Liver (tissue), 9 donors: ENCODE data around the gene ENO3. TPM values are rescaled to one million over a fixed set of nuclear protein-coding genes. Genes with fewer than 3 reads are reported as not detected.
A peak's percentile ranks its signal among the peaks of the same experiment; 100 is the strongest.

Experiments
- DNase-seq: peaks from one replicate; pipeline ENCODE4 v3.0.0-alpha.2; 2017; ENCODE audit warnings: low spot score
- H3K27ac ChIP-seq, 2 donors: one replicate each; pipeline ENCODE4 v1.7.0; 2013; ENCODE audit warnings: inconsistent platforms in 2 of 2, low read length in 2 of 2, control low read depth in 1 of 2, low read depth in 1 of 2, mild to moderate bottlenecking in 1 of 2
- H3K27me3 ChIP-seq, 4 donors: one replicate each; pipeline versions ENCODE4 v1.6.1 to v1.7.0; 2013; ENCODE audit warnings: low read length in 3 of 4, inconsistent platforms in 1 of 4, mild to moderate bottlenecking in 1 of 4, moderate library complexity in 1 of 4; ENCODE audit not compliant: control insufficient read depth in 4 of 4, insufficient read depth in 4 of 4
- H3K36me3 ChIP-seq, 4 donors: one replicate each; pipeline versions ENCODE4 v1.6.1 to v1.7.0; 2013; ENCODE audit warnings: low read length in 3 of 4, mild to moderate bottlenecking in 3 of 4, low read depth in 1 of 4, moderate library complexity in 1 of 4; ENCODE audit not compliant: control insufficient read depth in 4 of 4, insufficient read depth in 3 of 4
- H3K4me1 ChIP-seq, 4 donors: one replicate each; pipeline versions ENCODE4 v1.6.1 to v1.7.0; 2013; ENCODE audit warnings: low read length in 3 of 4, mild to moderate bottlenecking in 3 of 4, moderate library complexity in 1 of 4; ENCODE audit not compliant: control insufficient read depth in 4 of 4, insufficient read depth in 4 of 4
- H3K4me3 ChIP-seq, 3 donors: one replicate each; pipeline versions ENCODE4 v1.6.1 to v1.7.0; 2013; ENCODE audit warnings: low read length in 3 of 3, control low read depth in 1 of 3, low read depth in 1 of 3, mild to moderate bottlenecking in 1 of 3
- H3K9ac ChIP-seq, 2 donors: one replicate each; pipeline ENCODE4 v1.7.0; 2013; ENCODE audit warnings: low read length in 2 of 2, mild to moderate bottlenecking in 2 of 2, moderate library complexity in 2 of 2, control low read depth in 1 of 2, low read depth in 1 of 2
- H3K9me3 ChIP-seq, 4 donors: one replicate each; pipeline versions ENCODE4 v1.6.1 to v1.7.0; 2013; ENCODE audit warnings: low read length in 3 of 4; ENCODE audit not compliant: control insufficient read depth in 4 of 4
- ATF3 ChIP-seq: IDR thresholded peaks from 2 replicates; pipeline ENCODE4 v1.6.1; 2016; ENCODE audit warnings: antibody characterized with exemption
- CTCF ChIP-seq: fragments of 150-350 bp; IDR thresholded peaks from 2 replicates; pipeline ENCODE4 v1.5.1; 2017; ENCODE audit warnings: improper control_type of control experiment, low read depth, low read length; ENCODE audit not compliant: missing input control
- FOXA2 ChIP-seq: IDR thresholded peaks from 2 replicates; pipeline ENCODE4 v1.6.1; 2016; ENCODE audit warnings: antibody characterized with exemption
- GABPA ChIP-seq, 2 donors: IDR thresholded peaks in 1 of 2; conservative IDR thresholded peaks in 1 of 2; 2 replicates each; pipeline ENCODE4 v1.6.1; 2016; ENCODE audit warnings: antibody characterized with exemption in 2 of 2, mild to moderate bottlenecking in 1 of 2, moderate library complexity in 1 of 2
- HNF4A ChIP-seq, 2 donors: conservative IDR thresholded peaks; 2 replicates each; pipeline ENCODE4 v1.6.1; 2016; ENCODE audit warnings: antibody characterized with exemption in 2 of 2, mild to moderate bottlenecking in 2 of 2
- HNF4G ChIP-seq: IDR thresholded peaks from 2 replicates; pipeline ENCODE4 v1.6.1; 2016; ENCODE audit warnings: antibody characterized with exemption
- JUND ChIP-seq, 2 donors: IDR thresholded peaks; 2 replicates each; pipeline ENCODE4 v1.6.1; 2016; ENCODE audit warnings: antibody characterized with exemption in 2 of 2
- MAX ChIP-seq: IDR thresholded peaks from 2 replicates; pipeline ENCODE4 v1.6.1; 2016; ENCODE audit warnings: antibody characterized with exemption
- NR2F2 ChIP-seq: IDR thresholded peaks from 2 replicates; pipeline ENCODE4 v1.6.1; 2016; ENCODE audit warnings: antibody characterized with exemption
- RAD21 ChIP-seq, 2 donors: IDR thresholded peaks; 2 replicates each; pipeline ENCODE4 v1.6.1; 2016; ENCODE audit warnings: antibody characterized with exemption in 2 of 2, mild to moderate bottlenecking in 2 of 2
- REST ChIP-seq: IDR thresholded peaks from 2 replicates; pipeline ENCODE4 v1.6.1; 2016; ENCODE audit warnings: antibody characterized with exemption, mild to moderate bottlenecking
- RXRA ChIP-seq, 2 donors: IDR thresholded peaks; 2 replicates each; pipeline ENCODE4 v1.6.1; 2017 to 2018; ENCODE audit warnings: antibody characterized with exemption in 2 of 2, mild to moderate bottlenecking in 1 of 2
- SP1 ChIP-seq: IDR thresholded peaks from 2 replicates; pipeline ENCODE4 v1.6.1; 2018; ENCODE audit warnings: antibody characterized with exemption, mild to moderate bottlenecking
- YY1 ChIP-seq: IDR thresholded peaks from 2 replicates; pipeline ENCODE4 v1.6.1; 2016; ENCODE audit warnings: antibody characterized with exemption, mild to moderate bottlenecking
- ZBTB33 ChIP-seq: IDR thresholded peaks from 2 replicates; pipeline ENCODE4 v1.6.1; 2016; ENCODE audit warnings: antibody characterized with exemption
- WGBS: extraction: QIAGEN DNeasy Blood & Tissue Kit; methylation state at CpG from one replicate; pipeline ENCODE4 v1.1.7; 2013; 5-methylcytosine and 5-hydroxymethylcytosine counted together
- polyA plus RNA-seq, 2 donors: library from polyadenylated mRNA; stranded (reverse) in 1 of 2; unstranded in 1 of 2; fragments of 200-250 nt in 1 of 2; fragments of >200 nt in 1 of 2; fragmentation: Nextera tagmentation in 1 of 2; extraction: Ambion mirVana in 1 of 2; gene quantifications; one replicate each; pipeline versions ENCODE4 v1.2.1 to v1.2.3, GENCODE V29; 2013 to 2015
- total RNA-seq, 2 donors: library from RNA; depleted of rRNA; stranded (reverse); fragments of >200 nt; gene quantifications; one replicate each; pipeline ENCODE4 v1.2.3, GENCODE V29; 2014
- donor health status: healthy.
- donor health status: healthy.
- donor health status: healthy.
- donor health status: healthy.
- donor health status: healthy.

ENO3 gene
- total and polyA plus RNA-seq, 4 donors, result 26.3 to 117 (median 30.8) TPM

GRCh38 chr17:4998027-4998731 is 47.3 kb downstream of the ENO3 start:
- Histone ChIP-seq H3K27ac (peak overlapping the region; percentile 83 to 88), H3K4me3 (peak overlapping the region; percentile 77 to 88 (median 86)), H3K36me3 (peaks cover 7 to 18% (median 12%) of the 10 kb centered on the region in 4 donors), H3K27me3 (no peaks in the 10 kb centered on the region), H3K9ac (peak overlapping the region; percentile 70 to 73), H3K4me1 (peaks cover 5 to 34% (median 26%) of the 10 kb centered on the region in 4 donors), H3K9me3 (no peaks in the 10 kb centered on the region)
- no peak for DNase-seq
- WGBS, result 1% methylated on average over 55 of the region's 55 CpGs
- TF ChIP-seq JUND (IDR thresholded peaks at IDR 0.05) (no peak), MAX (no peak)

GRCh38 chr17:4998732-4999429 is 48.0 kb downstream of the ENO3 start:
- peak overlapping the region; percentile 83 to 88 for H3K27ac ChIP-seq
- no peak for DNase-seq

More at GRCh38 chr17:4998732-4999429, 48.0 kb downstream of the ENO3 start:
- Histone ChIP-seq H3K9me3 (no peaks in the 10 kb centered on the region), H3K9ac (peak overlapping the region; percentile 70 to 73), H3K4me3 (peak overlapping the region; percentile 77 to 88 (median 86)), H3K4me1 (peaks cover 5 to 34% (median 26%) of the 10 kb centered on the region in 4 donors), H3K36me3 (peaks cover 14 to 25% (median 19%) of the 10 kb centered on the region in 4 donors), H3K27me3 (no peaks in the 10 kb centered on the region)
- TF ChIP-seq REST, result peak; percentile 40
- peak; percentile 64 to 76 for TF ChIP-seq RXRA (IDR thresholded peaks at IDR 0.05)
- peak in 1 of 2 donors; percentile 31 for TF ChIP-seq GABPA (IDR thresholded peaks at IDR 0.05 in 1 of 2, conservative IDR thresholded peaks at IDR 0.05 in 1 of 2)
- peak in 1 of 2 donors; percentile 41 for TF ChIP-seq RAD21 (IDR thresholded peaks at IDR 0.05)
- no peak for TF ChIP-seq ZBTB33
- TF ChIP-seq NR2F2, result no peak
- no peak for TF ChIP-seq ATF3
- no peak for TF ChIP-seq FOXA2
- TF ChIP-seq CTCF, result no peak
- peak; percentile 66 for TF ChIP-seq YY1
- TF ChIP-seq HNF4A (conservative IDR thresholded peaks at IDR 0.05), result peak; percentile 91 to 94
- peak; percentile 71 for TF ChIP-seq HNF4G
- peak; percentile 72 for TF ChIP-seq SP1
- 9% methylated on average over 14 of the region's 14 CpGs for WGBS
